Memory B cell (primary cell): ENCODE results near the gene DNAAF9.

Experiments
- ATAC-seq: fragments of 150-1000 bp; cut with Tn5 transposase; 2 replicates; pipeline ENCODE4 v1.10.0; 2021; ENCODE audit warnings: low read depth, mild to moderate bottlenecking, moderate library complexity
- DNase-seq, 2 donors: peaks; one replicate each; pipeline ENCODE4 v3.0.0; 2022; ENCODE audit warnings: low spot score in 2 of 2
- H3K27ac Mint-ChIP-seq: one replicate; pipeline ENCODE4 v1.8.0; 2022; ENCODE audit warnings: mild to moderate bottlenecking, moderate library complexity, mixed read lengths
- H3K27me3 Mint-ChIP-seq: one replicate; pipeline ENCODE4 v1.8.0; 2022; ENCODE audit warnings: mixed read lengths
- H3K36me3 Mint-ChIP-seq: one replicate; pipeline ENCODE4 v1.8.0; 2022; ENCODE audit warnings: mild to moderate bottlenecking, mixed read lengths
- H3K4me1 Mint-ChIP-seq: one replicate; pipeline ENCODE4 v1.8.0; 2022; ENCODE audit warnings: mixed read lengths
- H3K4me3 Mint-ChIP-seq: one replicate; pipeline ENCODE4 v1.8.0; 2022; ENCODE audit warnings: mild to moderate bottlenecking, moderate library complexity, mixed read lengths
- H3K9me3 Mint-ChIP-seq: one replicate; pipeline ENCODE4 v1.8.0; 2022; ENCODE audit warnings: mixed read lengths

The DNAAF9 gene

GRCh38 chr20:3407040-3407770, at the start of gene DNAAF9:
Gene DNAAF9, minus strand, starts transcription at chr20:3407669. Its CDS starts 112 bp downstream, at chr20:3407557.
- ATAC-seq (peak; percentile 66), DNase-seq (peak in 1 of 2 donors; percentile 49)
- H3K36me3 Mint-ChIP-seq = peaks cover 2% of the 10 kb centered on the region
- H3K9me3 Mint-ChIP-seq = peaks cover 2% of the 10 kb centered on the region
- H3K27me3 Mint-ChIP-seq = no peaks in the 10 kb centered on the region
- peak within 1 kb of the TSS; percentile 94 for H3K27ac Mint-ChIP-seq
- peak within 1 kb of the TSS; percentile 100 for H3K4me3 Mint-ChIP-seq
- peaks cover 24% of the 10 kb centered on the region for H3K4me1 Mint-ChIP-seq

- H3K9me3 Mint-ChIP-seq = no peaks in the 10 kb centered on the region
- H3K36me3 Mint-ChIP-seq = peaks cover 1% of the 10 kb centered on the region
- H3K27me3 Mint-ChIP-seq = peaks cover 12% of the 10 kb centered on the region
- no peaks in the 10 kb centered on the region for H3K4me1 Mint-ChIP-seq
- H3K27ac Mint-ChIP-seq = no peak overlapping the region
- no peak overlapping the region for H3K4me3 Mint-ChIP-seq
- DNase-seq (no peak), ATAC-seq (no peak)
Observed at GRCh38 chr20:3456648-3457047, 49.2 kb upstream of the DNAAF9 start.

DNA sequence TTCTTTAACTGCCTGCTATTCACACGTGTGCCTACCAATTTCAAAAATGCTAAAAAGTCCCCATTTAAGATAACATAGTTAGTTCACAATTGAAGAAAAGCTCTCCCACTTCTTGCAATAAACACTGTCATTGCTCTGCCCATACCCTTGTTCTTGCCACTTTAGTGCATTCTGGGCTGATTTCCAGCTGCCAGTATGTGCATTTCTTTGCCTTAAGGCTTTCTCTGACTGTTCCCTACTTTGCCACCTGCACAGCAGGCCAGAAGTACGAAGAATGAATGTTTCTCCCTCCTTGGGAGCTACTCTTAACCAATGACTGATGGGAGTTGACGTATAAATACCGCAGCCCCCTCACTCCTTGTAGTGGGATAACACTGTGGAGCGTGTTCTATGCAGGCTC, 47.4 kb upstream of the DNAAF9 start:
- Mint-ChIP-seq H3K4me1 (no peaks in the 10 kb centered on the region), H3K36me3 (peaks cover 1% of the 10 kb centered on the region), H3K27ac (no peak overlapping the region), H3K27me3 (peaks cover 14% of the 10 kb centered on the region), H3K9me3 (no peaks in the 10 kb centered on the region), H3K4me3 (no peak overlapping the region)
- no peak for DNase-seq
- no peak for ATAC-seq

GRCh38 chr20:3452690-3453089, 45.2 kb upstream of the DNAAF9 start:
- no peak overlapping the region for H3K27ac Mint-ChIP-seq
- ATAC-seq (no peak), DNase-seq (no peak)
- H3K36me3 Mint-ChIP-seq = peaks cover 1% of the 10 kb centered on the region
- no peaks in the 10 kb centered on the region for H3K4me1 Mint-ChIP-seq
- no peaks in the 10 kb centered on the region for H3K9me3 Mint-ChIP-seq
- no peak overlapping the region for H3K4me3 Mint-ChIP-seq
- peaks cover 13% of the 10 kb centered on the region for H3K27me3 Mint-ChIP-seq

- no peak for DNase-seq
Observed at GRCh38 chr20:3452136-3452535, 44.7 kb upstream of the DNAAF9 start.

GRCh38 chr20:3449319-3449718, 41.9 kb upstream of the DNAAF9 start:
- Mint-ChIP-seq H3K27me3 (peaks cover 4% of the 10 kb centered on the region), H3K4me1 (no peaks in the 10 kb centered on the region), H3K36me3 (no peaks in the 10 kb centered on the region), H3K4me3 (no peak overlapping the region), H3K27ac (no peak overlapping the region), H3K9me3 (no peaks in the 10 kb centered on the region)
- ATAC-seq (no peak), DNase-seq (no peak)

More at GRCh38 chr20:3452136-3452535, 44.7 kb upstream of the DNAAF9 start:
- Mint-ChIP-seq H3K27me3 (peaks cover 12% of the 10 kb centered on the region), H3K4me1 (no peaks in the 10 kb centered on the region), H3K36me3 (peaks cover 1% of the 10 kb centered on the region), H3K27ac (no peak overlapping the region), H3K9me3 (no peaks in the 10 kb centered on the region), H3K4me3 (no peak overlapping the region)
- no peak for ATAC-seq

DNA sequence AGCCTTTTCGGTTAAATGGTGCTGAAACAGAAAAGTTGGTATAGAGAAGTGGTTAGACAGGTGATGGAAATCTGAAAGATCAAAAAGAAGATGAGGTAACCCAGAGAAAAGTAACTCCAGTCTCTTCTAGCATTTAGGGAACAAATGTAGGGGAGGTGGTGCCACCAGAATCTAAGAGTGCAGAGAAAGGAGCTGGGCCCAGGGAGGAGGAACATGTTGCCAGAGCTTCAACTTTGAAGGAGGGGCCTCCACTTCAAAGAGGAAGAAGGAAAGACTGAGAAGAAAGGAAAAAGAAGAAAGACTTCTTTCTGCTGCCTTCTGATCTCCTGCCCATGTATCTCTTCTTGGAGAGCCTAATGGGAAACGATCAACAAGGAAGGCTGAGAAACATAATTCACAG, 39.9 kb upstream of the DNAAF9 start:
- ATAC-seq (no peak), DNase-seq (no peak)
- Mint-ChIP-seq H3K4me1 (no peaks in the 10 kb centered on the region), H3K27me3 (peaks cover 2% of the 10 kb centered on the region), H3K4me3 (no peak overlapping the region), H3K27ac (no peak overlapping the region), H3K9me3 (no peaks in the 10 kb centered on the region), H3K36me3 (no peaks in the 10 kb centered on the region)

DNA sequence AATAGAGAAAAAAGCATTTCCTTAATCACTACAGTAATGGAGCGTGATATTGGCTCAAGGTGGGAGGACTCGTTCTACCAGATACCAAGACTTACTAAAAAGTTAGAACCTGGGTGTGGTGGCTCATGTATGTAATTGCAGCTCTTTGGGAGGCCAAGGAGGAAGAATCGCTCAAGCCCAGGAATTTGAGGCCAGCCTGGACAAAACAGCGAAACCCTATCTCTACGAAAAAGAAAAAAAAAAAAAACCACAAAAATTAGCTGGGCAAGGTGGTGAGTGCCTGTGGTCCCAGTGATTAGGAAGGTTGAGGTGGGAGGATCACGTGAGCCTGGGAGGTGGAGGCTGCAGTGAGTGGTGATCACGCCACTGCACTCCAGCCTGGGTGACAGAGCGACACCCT, 39.3 kb upstream of the DNAAF9 start:
- DNase-seq (no peak), ATAC-seq (no peak)
- Mint-ChIP-seq H3K4me3 (no peak overlapping the region), H3K27ac (no peak overlapping the region), H3K36me3 (no peaks in the 10 kb centered on the region), H3K4me1 (no peaks in the 10 kb centered on the region), H3K27me3 (peaks cover 2% of the 10 kb centered on the region), H3K9me3 (no peaks in the 10 kb centered on the region)

DNA sequence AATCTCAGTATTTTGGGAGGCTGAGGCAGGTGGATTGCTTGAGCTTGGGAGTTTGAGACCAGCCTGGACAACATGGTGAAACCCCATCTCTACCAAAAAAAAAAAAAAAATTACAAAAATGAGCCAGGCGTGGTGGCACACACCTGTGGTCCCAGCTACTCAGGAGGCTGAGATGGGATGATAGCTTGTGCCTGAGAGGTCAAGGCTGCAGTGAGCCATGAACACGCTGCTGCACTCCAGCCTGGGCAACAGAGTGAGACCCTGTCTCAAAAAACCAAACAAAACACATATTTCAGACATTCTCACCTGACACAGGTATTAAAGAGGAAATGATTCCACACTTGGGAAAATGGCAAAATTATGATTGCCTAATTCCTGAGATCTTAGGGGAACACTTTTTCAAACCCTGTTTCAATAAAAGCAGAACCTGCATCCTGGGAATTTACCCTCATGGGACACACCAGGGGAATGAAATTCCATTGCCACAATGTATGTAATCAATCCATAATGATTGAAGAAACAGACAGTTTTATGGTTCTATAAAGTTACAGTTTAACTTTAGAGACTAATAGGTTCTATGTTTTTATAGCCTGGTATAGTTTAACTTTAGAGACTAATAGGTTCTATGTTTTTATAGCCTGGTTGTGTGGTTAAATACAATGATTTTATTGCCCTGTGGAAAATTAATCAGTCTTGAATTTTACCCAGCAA, 29.6 kb upstream of the DNAAF9 start:
- peaks cover 4% of the 10 kb centered on the region for H3K4me1 Mint-ChIP-seq
- no peak for DNase-seq
- no peaks in the 10 kb centered on the region for H3K36me3 Mint-ChIP-seq
- no peaks in the 10 kb centered on the region for H3K9me3 Mint-ChIP-seq
- no peak overlapping the region for H3K27ac Mint-ChIP-seq
- no peak overlapping the region for H3K4me3 Mint-ChIP-seq
- H3K27me3 Mint-ChIP-seq = peaks cover 8% of the 10 kb centered on the region
- ATAC-seq = no peak

- no peaks in the 10 kb centered on the region for H3K36me3 Mint-ChIP-seq
- no peaks in the 10 kb centered on the region for H3K9me3 Mint-ChIP-seq
- peaks cover 6% of the 10 kb centered on the region for H3K27me3 Mint-ChIP-seq
- H3K4me3 Mint-ChIP-seq = no peak overlapping the region
- ATAC-seq (no peak), DNase-seq (no peak)
- no peak overlapping the region for H3K27ac Mint-ChIP-seq
- peaks cover 7% of the 10 kb centered on the region for H3K4me1 Mint-ChIP-seq
Observed at GRCh38 chr20:3434232-3434631, 26.8 kb upstream of the DNAAF9 start.

DNA sequence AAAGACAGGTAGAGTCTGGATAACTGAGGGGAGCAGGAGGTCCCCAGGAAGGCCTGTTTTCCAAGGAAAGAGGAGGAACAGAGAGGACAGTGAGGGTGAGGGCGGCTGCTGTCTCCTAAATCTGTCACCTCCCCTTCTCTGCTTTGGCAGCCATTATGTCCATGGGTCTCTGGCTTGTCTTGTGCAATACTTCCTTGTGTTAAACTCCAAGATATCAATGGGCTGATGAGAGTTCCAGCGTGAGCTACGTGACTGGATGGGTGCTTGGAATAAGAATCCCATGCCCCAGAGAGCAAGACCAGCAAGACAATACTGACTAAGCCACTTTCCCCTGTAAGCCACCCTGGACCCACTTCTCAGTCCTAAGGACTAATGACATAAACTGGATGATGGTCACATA, 26.3 kb upstream of the DNAAF9 start:
- H3K27me3 Mint-ChIP-seq = peaks cover 6% of the 10 kb centered on the region
- no peak for DNase-seq
- ATAC-seq = no peak
- no peak overlapping the region for H3K27ac Mint-ChIP-seq
- no peaks in the 10 kb centered on the region for H3K9me3 Mint-ChIP-seq
- peaks cover 7% of the 10 kb centered on the region for H3K4me1 Mint-ChIP-seq
- H3K36me3 Mint-ChIP-seq = no peaks in the 10 kb centered on the region
- H3K4me3 Mint-ChIP-seq = no peak overlapping the region

DNA sequence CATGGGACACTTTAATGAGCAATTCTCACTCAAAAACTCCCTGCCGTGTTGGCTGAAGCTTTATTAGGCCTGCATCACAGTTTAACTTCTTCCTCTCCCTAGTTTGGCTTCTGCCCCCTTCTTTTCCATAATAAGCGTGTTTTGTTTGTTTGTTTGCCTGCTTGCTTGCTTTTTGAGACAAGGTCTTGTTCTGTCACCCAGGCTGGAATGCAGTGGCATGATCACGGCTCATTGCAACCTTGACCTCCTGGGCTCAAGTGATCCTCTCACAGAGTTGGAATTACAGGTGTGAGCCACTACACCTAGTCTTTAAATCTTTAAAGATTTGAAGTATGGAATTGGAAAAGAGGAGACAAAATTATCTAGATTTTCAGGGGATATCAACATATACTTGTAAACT, 25.4 kb upstream of the DNAAF9 start:
- H3K27ac Mint-ChIP-seq = no peak overlapping the region
- H3K4me3 Mint-ChIP-seq = no peak overlapping the region
- H3K9me3 Mint-ChIP-seq = no peaks in the 10 kb centered on the region
- H3K27me3 Mint-ChIP-seq = peaks cover 3% of the 10 kb centered on the region
- H3K36me3 Mint-ChIP-seq = no peaks in the 10 kb centered on the region
- peaks cover 7% of the 10 kb centered on the region for H3K4me1 Mint-ChIP-seq
- no peak for DNase-seq
- no peak for ATAC-seq

DNA sequence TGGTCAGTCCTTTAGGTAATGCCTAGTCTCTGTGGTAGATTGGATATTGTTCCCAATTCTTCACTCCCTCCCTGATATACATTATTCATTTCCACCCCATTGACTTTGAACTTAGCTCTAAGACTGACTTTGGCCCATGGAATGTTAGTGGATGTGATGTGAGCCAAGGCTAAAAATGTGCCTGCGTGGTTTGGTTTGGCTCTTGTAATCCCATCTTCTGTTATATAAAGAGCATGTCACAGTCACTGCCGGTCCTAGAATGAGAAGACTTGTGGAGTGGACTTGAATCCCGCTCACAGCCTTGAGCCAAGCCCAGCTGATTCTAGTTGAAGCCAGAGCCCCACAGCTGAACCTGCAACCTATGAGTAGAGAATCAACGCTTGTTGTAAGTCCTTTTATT, 23.6 kb upstream of the DNAAF9 start:
- Mint-ChIP-seq H3K4me3 (no peak overlapping the region), H3K36me3 (no peaks in the 10 kb centered on the region), H3K27me3 (peaks cover under 1% of the 10 kb centered on the region), H3K9me3 (no peaks in the 10 kb centered on the region), H3K4me1 (peaks cover 7% of the 10 kb centered on the region), H3K27ac (no peak overlapping the region)
- ATAC-seq (no peak), DNase-seq (no peak)

DNA sequence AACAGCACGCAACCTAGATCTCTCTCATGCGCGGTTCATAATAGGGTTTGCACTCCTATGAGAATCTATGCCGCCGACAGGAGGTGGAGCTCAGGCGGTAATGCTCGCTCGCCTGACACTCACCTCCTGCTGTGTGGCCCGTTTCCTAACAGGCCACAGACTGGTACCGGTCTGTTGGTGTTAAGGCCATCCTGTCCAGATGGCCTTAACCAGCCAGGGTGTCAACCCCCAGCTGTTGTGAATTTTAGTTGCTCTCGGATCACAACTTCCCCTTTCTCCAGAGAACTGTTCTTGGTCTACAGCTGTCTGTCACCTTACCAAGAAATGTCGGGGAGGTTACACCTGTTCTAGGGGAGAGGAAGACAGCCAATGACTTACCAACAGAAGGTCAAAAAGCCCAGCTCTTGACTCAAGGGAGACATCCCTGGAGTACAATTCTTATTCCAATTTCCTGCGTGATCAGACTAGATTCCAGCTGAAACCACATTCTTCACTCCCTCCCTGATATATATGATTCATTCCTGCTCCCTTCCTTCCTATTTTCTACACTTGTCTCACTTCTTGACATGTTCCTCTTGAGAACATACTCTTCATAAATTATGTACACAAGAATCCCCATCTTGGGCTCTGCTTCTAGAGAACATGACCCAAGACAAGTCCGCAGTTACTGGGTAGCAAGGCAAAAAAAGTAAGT, 23.1 kb upstream of the DNAAF9 start:
- ATAC-seq = peak; percentile 90
- no peaks in the 10 kb centered on the region for H3K27me3 Mint-ChIP-seq
- peak in 1 of 2 donors; percentile 15 for DNase-seq
- H3K27ac Mint-ChIP-seq = no peak overlapping the region
- H3K36me3 Mint-ChIP-seq = no peaks in the 10 kb centered on the region
- H3K9me3 Mint-ChIP-seq = no peaks in the 10 kb centered on the region
- no peak overlapping the region for H3K4me3 Mint-ChIP-seq
- H3K4me1 Mint-ChIP-seq = peaks cover 7% of the 10 kb centered on the region
